Effector memory CD8-positive, alpha-beta T cell (primary cell): ENCODE results near the gene RPE.

Source experiments
- ATAC-seq: fragments of 150-1000 bp; cut with Tn5 transposase; replicated peaks from 2 replicates; pipeline ENCODE4 v1.10.0; 2021; ENCODE audit warnings: mild to moderate bottlenecking, moderate library complexity
- DNase-seq, 3 experiments: peaks; one replicate each; pipeline ENCODE4 v3.0.0; 2021
- H3K27ac Mint-ChIP-seq, 2 donors: one replicate each; pipeline ENCODE4 v1.8.0; 2022; ENCODE audit warnings: mild to moderate bottlenecking in 2 of 2, mixed read lengths in 2 of 2, moderate library complexity in 2 of 2
- H3K27me3 Mint-ChIP-seq, 2 donors: one replicate each; pipeline ENCODE4 v1.8.0; 2022; ENCODE audit warnings: mixed read lengths in 2 of 2
- H3K36me3 Mint-ChIP-seq: one replicate; pipeline ENCODE4 v1.8.0; 2022; ENCODE audit warnings: mild to moderate bottlenecking, moderate library complexity, mixed read lengths; ENCODE audit not compliant: insufficient read depth
- H3K4me1 Mint-ChIP-seq, 2 donors: one replicate each; pipeline ENCODE4 v1.8.0; 2022; ENCODE audit warnings: low read depth in 2 of 2, mixed read lengths in 2 of 2
- H3K4me3 Mint-ChIP-seq, 2 donors: one replicate each; pipeline ENCODE4 v1.8.0; 2022; ENCODE audit warnings: mild to moderate bottlenecking in 2 of 2, mixed read lengths in 2 of 2, moderate library complexity in 2 of 2
- H3K9me3 Mint-ChIP-seq, 2 donors: one replicate each; pipeline ENCODE4 v1.8.0; 2022; ENCODE audit warnings: mixed read lengths in 2 of 2

The RPE gene

GRCh38 chr2:209977386-209978239 lies 24.8 kb upstream of the RPE start:
- no peak overlapping the region for H3K4me3 Mint-ChIP-seq
- DNase-seq (no peak), ATAC-seq (peak; percentile 49)
- H3K27ac Mint-ChIP-seq = no peak overlapping the region
- no peaks in the 10 kb centered on the region for H3K9me3 Mint-ChIP-seq
- H3K27me3 Mint-ChIP-seq = peaks cover 5 to 6% of the 10 kb centered on the region in 2 donors
- no peaks in the 10 kb centered on the region for H3K36me3 Mint-ChIP-seq
- H3K4me1 Mint-ChIP-seq = no peaks in the 10 kb centered on the region

- ATAC-seq = no peak
- Mint-ChIP-seq H3K4me3 (no peak overlapping the region), H3K4me1 (no peaks in the 10 kb centered on the region)
Observed at GRCh38 chr2:209984291-209984690, 18.1 kb upstream of the RPE start.

GRCh38 chr2:209985874-209986273 lies 16.6 kb upstream of the RPE start:
- H3K9me3 Mint-ChIP-seq = no peaks in the 10 kb centered on the region
- no peak for ATAC-seq

More at GRCh38 chr2:209984291-209984690, 18.1 kb upstream of the RPE start:
- no peak for DNase-seq
- peaks cover 12 to 18% of the 10 kb centered on the region in 2 donors for H3K27me3 Mint-ChIP-seq
- H3K27ac Mint-ChIP-seq = no peak overlapping the region
- H3K9me3 Mint-ChIP-seq = no peaks in the 10 kb centered on the region
- no peaks in the 10 kb centered on the region for H3K36me3 Mint-ChIP-seq

GRCh38 chr2:209986415-209986814 lies 16.0 kb upstream of the RPE start:
- no peaks in the 10 kb centered on the region for H3K4me1 Mint-ChIP-seq

More at GRCh38 chr2:209985874-209986273, 16.6 kb upstream of the RPE start:
- no peak overlapping the region for H3K4me3 Mint-ChIP-seq
- H3K27me3 Mint-ChIP-seq = peaks cover 12 to 25% of the 10 kb centered on the region in 2 donors
- H3K27ac Mint-ChIP-seq = no peak overlapping the region
- no peaks in the 10 kb centered on the region for H3K36me3 Mint-ChIP-seq
- H3K4me1 Mint-ChIP-seq = no peaks in the 10 kb centered on the region
- no peak for DNase-seq

GRCh38 chr2:209988010-209988409 lies 14.4 kb upstream of the RPE start:
- Mint-ChIP-seq H3K27me3 (peaks cover 18 to 28% of the 10 kb centered on the region in 2 donors), H3K36me3 (no peaks in the 10 kb centered on the region), H3K4me1 (no peaks in the 10 kb centered on the region), H3K9me3 (no peaks in the 10 kb centered on the region), H3K4me3 (no peak overlapping the region), H3K27ac (no peak overlapping the region)
- ATAC-seq (no peak), DNase-seq (no peak)

More at GRCh38 chr2:209986415-209986814, 16.0 kb upstream of the RPE start:
- ATAC-seq = no peak
- H3K36me3 Mint-ChIP-seq = no peaks in the 10 kb centered on the region
- peaks cover 12 to 27% of the 10 kb centered on the region in 2 donors for H3K27me3 Mint-ChIP-seq
- H3K27ac Mint-ChIP-seq = no peak overlapping the region
- DNase-seq = no peak
- no peaks in the 10 kb centered on the region for H3K9me3 Mint-ChIP-seq
- H3K4me3 Mint-ChIP-seq = no peak overlapping the region

- no peaks in the 10 kb centered on the region for H3K4me1 Mint-ChIP-seq
- H3K9me3 Mint-ChIP-seq = no peaks in the 10 kb centered on the region
- no peak for ATAC-seq
Observed at GRCh38 chr2:209990838-209991237, 11.6 kb upstream of the RPE start.

GRCh38 chr2:209993968-209994367 lies 8.5 kb upstream of the RPE start:
- peak overlapping the region in 1 of 2 donors; percentile 32 for H3K27ac Mint-ChIP-seq
- no peaks in the 10 kb centered on the region for H3K9me3 Mint-ChIP-seq
- no peak for ATAC-seq
- H3K27me3 Mint-ChIP-seq = peaks cover 5 to 30% of the 10 kb centered on the region in 2 donors
- DNase-seq = no peak
- no peak overlapping the region for H3K4me3 Mint-ChIP-seq
- no peaks in the 10 kb centered on the region for H3K4me1 Mint-ChIP-seq
- H3K36me3 Mint-ChIP-seq = no peaks in the 10 kb centered on the region

More at GRCh38 chr2:209990838-209991237, 11.6 kb upstream of the RPE start:
- no peak overlapping the region for H3K4me3 Mint-ChIP-seq
- peaks cover 7 to 30% of the 10 kb centered on the region in 2 donors for H3K27me3 Mint-ChIP-seq
- DNase-seq = no peak
- no peak overlapping the region for H3K27ac Mint-ChIP-seq
- H3K36me3 Mint-ChIP-seq = no peaks in the 10 kb centered on the region

GRCh38 chr2:209998596-209998995 lies 3.8 kb upstream of the RPE start:
- ATAC-seq = no peak
- Mint-ChIP-seq H3K9me3 (no peaks in the 10 kb centered on the region), H3K4me1 (peaks cover 6 to 13% of the 10 kb centered on the region in 2 donors), H3K36me3 (peaks cover 8% of the 10 kb centered on the region), H3K27ac (no peak overlapping the region), H3K4me3 (no peak overlapping the region), H3K27me3 (peaks cover 0 to 10% of the 10 kb centered on the region in 2 donors)
- no peak for DNase-seq

- ATAC-seq (no peak), DNase-seq (no peak)
- Mint-ChIP-seq H3K4me3 (no peak overlapping the region), H3K36me3 (peaks cover 8% of the 10 kb centered on the region), H3K4me1 (peaks cover 18 to 32% of the 10 kb centered on the region in 2 donors), H3K27me3 (no peaks in the 10 kb centered on the region), H3K9me3 (no peaks in the 10 kb centered on the region), H3K27ac (peak overlapping the region in 1 of 2 donors; percentile 94)
Observed at GRCh38 chr2:210000464-210001324, 1.7 kb upstream of the RPE start.

GRCh38 chr2:210003359-210003758 lies 921 bp downstream of the RPE start:
- peak overlapping the region; percentile 97 for H3K4me3 Mint-ChIP-seq
- H3K9me3 Mint-ChIP-seq = no peaks in the 10 kb centered on the region
- peaks cover 12% of the 10 kb centered on the region for H3K36me3 Mint-ChIP-seq
- ATAC-seq (no peak), DNase-seq (no peak)
- H3K4me1 Mint-ChIP-seq = peaks cover 34 to 56% of the 10 kb centered on the region in 2 donors
- H3K27ac Mint-ChIP-seq = peak overlapping the region; percentile 94
- no peaks in the 10 kb centered on the region for H3K27me3 Mint-ChIP-seq

GRCh38 chr2:210004881-210005280 lies 2.4 kb downstream of the RPE start:
- ATAC-seq (no peak), DNase-seq (no peak)
- Mint-ChIP-seq H3K27me3 (no peaks in the 10 kb centered on the region), H3K36me3 (peaks cover 20% of the 10 kb centered on the region), H3K9me3 (no peaks in the 10 kb centered on the region), H3K27ac (peak overlapping the region in 1 of 2 donors; percentile 87), H3K4me1 (peaks cover 35 to 65% of the 10 kb centered on the region in 2 donors), H3K4me3 (peak overlapping the region; percentile 9 to 28)

- Mint-ChIP-seq H3K9me3 (no peaks in the 10 kb centered on the region), H3K4me1 (peaks cover 35 to 75% of the 10 kb centered on the region in 2 donors), H3K27ac (peak overlapping the region; percentile 3 to 73), H3K27me3 (no peaks in the 10 kb centered on the region), H3K36me3 (peaks cover 23% of the 10 kb centered on the region), H3K4me3 (no peak overlapping the region)
- ATAC-seq = no peak
- DNase-seq = no peak
Observed at GRCh38 chr2:210007895-210008294, 5.5 kb downstream of the RPE start.

- peaks cover 31 to 70% of the 10 kb centered on the region in 2 donors for H3K4me1 Mint-ChIP-seq
- DNase-seq (no peak), ATAC-seq (no peak)
- H3K9me3 Mint-ChIP-seq = no peaks in the 10 kb centered on the region
- peak overlapping the region in 1 of 2 donors; percentile 73 for H3K27ac Mint-ChIP-seq
- H3K36me3 Mint-ChIP-seq = peaks cover 30% of the 10 kb centered on the region
- H3K4me3 Mint-ChIP-seq = no peak overlapping the region
- H3K27me3 Mint-ChIP-seq = no peaks in the 10 kb centered on the region
Observed at GRCh38 chr2:210009126-210009525, 6.7 kb downstream of the RPE start.
